Kasumi-1 (cell line): ENCODE data around the gene ING1.
"Not testable (repeated sequence)": the region's sequence is repeated elsewhere in the genome, so short reads cannot be mapped to it uniquely, and the experiment has no call there.

ENCODE experiments used
- DNase-seq, 2 experiments: peaks; one replicate each; lab custom pipeline; 2025; lab: John Stamatoyannopoulos, UW

The ING1 gene

GRCh38 chr13:110695774-110696173 lies 17.7 kb upstream of the ING1 start:
- not testable (repeated sequence) for DNase-seq

GRCh38 chr13:110696776-110697175 lies 16.7 kb upstream of the ING1 start:
- DNase-seq: no peak

GRCh38 chr13:110697842-110698241 lies 15.7 kb upstream of the ING1 start:
- DNase-seq: no peak

- DNase-seq: no peak
Observed at GRCh38 chr13:110698689-110699088, 14.8 kb upstream of the ING1 start.

- no peak for DNase-seq
Observed at GRCh38 chr13:110699148-110700145, 14.1 kb upstream of the ING1 start.

GRCh38 chr13:110700186-110700585 lies 13.3 kb upstream of the ING1 start:
- no peak for DNase-seq

GRCh38 chr13:110700641-110701040 lies 12.9 kb upstream of the ING1 start:
- no peak for DNase-seq

- DNase-seq: not testable (repeated sequence)
Observed at GRCh38 chr13:110701061-110701460, 12.4 kb upstream of the ING1 start.

- DNase-seq: no peak
Observed at GRCh38 chr13:110702089-110702488, 11.4 kb upstream of the ING1 start.

GRCh38 chr13:110702591-110703526 lies 10.6 kb upstream of the ING1 start:
- DNase-seq: no peak

- DNase-seq: no peak
Observed at GRCh38 chr13:110705356-110705825, 8.1 kb upstream of the ING1 start.

- peak; percentile 93 to 94 for DNase-seq
Observed at GRCh38 chr13:110705826-110706569, 7.5 kb upstream of the ING1 start, which contains the start of gene CARS2. Gene CARS2 (minus strand): TSS chr13:110706116. CDS start chr13:110706093, 23 bp downstream.

GRCh38 chr13:110706570-110707372 lies 6.7 kb upstream of the ING1 start:
- no peak for DNase-seq

- peak; percentile 84 to 86 for DNase-seq
Observed at GRCh38 chr13:110712081-110712848, 1.2 kb upstream of the ING1 start.

- peak; percentile 97 to 99 for DNase-seq
Observed at GRCh38 chr13:110712849-110713641, 455 bp upstream of the ING1 start.

GRCh38 chr13:110713981-110714796 lies 689 bp downstream of the ING1 start:
- DNase-seq: peak in 1 of 2 experiments; percentile 15

- peak; percentile 31 to 61 for DNase-seq
Observed at GRCh38 chr13:110714797-110715394, 1.4 kb downstream of the ING1 start.
